HUES6 (cell line): Measurements from ENCODE around the gene RAB5IF.
"Not testable (repeated sequence)": the region's sequence is repeated elsewhere in the genome, so short reads cannot be mapped to it uniquely, and the experiment has no call there.

ENCODE experiments used
- H3K27ac ChIP-seq: 2 replicates; pipeline ENCODE4 v1.7.0; 2013; ENCODE audit warnings: low read depth, mild to moderate bottlenecking, low read length, inconsistent platforms
- H3K27me3 ChIP-seq: 2 replicates; pipeline ENCODE4 v1.6.1; 2013; ENCODE audit warnings: low read length; ENCODE audit not compliant: control insufficient read depth, insufficient read depth
- H3K36me3 ChIP-seq: 2 replicates; pipeline ENCODE4 v1.6.1; 2013; ENCODE audit warnings: low read length; ENCODE audit not compliant: control insufficient read depth, insufficient read depth
- H3K4me1 ChIP-seq: 2 replicates; pipeline ENCODE4 v1.6.1; 2013; ENCODE audit warnings: low read length; ENCODE audit not compliant: control insufficient read depth, insufficient read depth
- H3K4me3 ChIP-seq: 2 replicates; pipeline ENCODE4 v1.5.1; 2013; ENCODE audit warnings: low read depth, low read length
- H3K9ac ChIP-seq: one replicate; pipeline ENCODE4 v1.6.1; 2013; ENCODE audit warnings: mild to moderate bottlenecking, low read length
- H3K9me3 ChIP-seq: 2 replicates; pipeline ENCODE4 v1.6.1; 2013; ENCODE audit warnings: low read depth, low read length; ENCODE audit not compliant: control insufficient read depth, insufficient read depth

The RAB5IF gene

GRCh38 chr20:36632487-36633284 is 27.1 kb downstream of the RAB5IF start:
- Histone ChIP-seq H3K9ac (no peak overlapping the region), H3K9me3 (no peaks in the 10 kb centered on the region)

GRCh38 chr20:36633285-36633772 is 27.8 kb downstream of the RAB5IF start:
- Histone ChIP-seq H3K36me3 (no peaks in the 10 kb centered on the region), H3K27me3 (no peaks in the 10 kb centered on the region), H3K9me3 (no peaks in the 10 kb centered on the region), H3K4me3 (no peak overlapping the region), H3K9ac (no peak overlapping the region), H3K4me1 (no peaks in the 10 kb centered on the region), H3K27ac (no peak overlapping the region)

More at GRCh38 chr20:36632487-36633284, 27.1 kb downstream of the RAB5IF start:
- no peaks in the 10 kb centered on the region for H3K36me3 ChIP-seq
- H3K27ac ChIP-seq: no peak overlapping the region
- no peaks in the 10 kb centered on the region for H3K27me3 ChIP-seq
- H3K4me1 ChIP-seq: no peaks in the 10 kb centered on the region
- no peak overlapping the region for H3K4me3 ChIP-seq

- H3K9ac ChIP-seq: no peak overlapping the region
- no peaks in the 10 kb centered on the region for H3K36me3 ChIP-seq
- no peaks in the 10 kb centered on the region for H3K4me1 ChIP-seq
- H3K9me3 ChIP-seq: no peaks in the 10 kb centered on the region
- no peak overlapping the region for H3K4me3 ChIP-seq
- H3K27ac ChIP-seq: no peak overlapping the region
- no peaks in the 10 kb centered on the region for H3K27me3 ChIP-seq
These were observed 28.8 kb downstream of the RAB5IF start for GRCh38 chr20:36634342-36634741.

- H3K36me3 ChIP-seq, H3K4me1 ChIP-seq, H3K4me3 ChIP-seq, H3K27ac ChIP-seq, H3K27me3 ChIP-seq, H3K9ac ChIP-seq, H3K9me3 ChIP-seq: not testable (repeated sequence)
These were observed 33.4 kb downstream of the RAB5IF start for GRCh38 chr20:36638876-36639400.

GRCh38 chr20:36641506-36641843 is 35.9 kb downstream of the RAB5IF start:
- no peaks in the 10 kb centered on the region for H3K9me3 ChIP-seq
- peaks cover 13% of the 10 kb centered on the region for H3K4me1 ChIP-seq
- no peaks in the 10 kb centered on the region for H3K36me3 ChIP-seq
- H3K27me3 ChIP-seq: no peaks in the 10 kb centered on the region
- H3K9ac ChIP-seq: no peak overlapping the region
- H3K4me3 ChIP-seq: no peak overlapping the region
- no peak overlapping the region for H3K27ac ChIP-seq

- H3K36me3 ChIP-seq: no peaks in the 10 kb centered on the region
- no peaks in the 10 kb centered on the region for H3K27me3 ChIP-seq
- H3K9me3 ChIP-seq: no peaks in the 10 kb centered on the region
- H3K9ac ChIP-seq: no peak overlapping the region
- H3K4me1 ChIP-seq: peaks cover 18% of the 10 kb centered on the region
- no peak overlapping the region for H3K4me3 ChIP-seq
- no peak overlapping the region for H3K27ac ChIP-seq
These were observed 36.6 kb downstream of the RAB5IF start for GRCh38 chr20:36642136-36642535.

GRCh38 chr20:36644032-36644705 is 38.6 kb downstream of the RAB5IF start:
- Histone ChIP-seq H3K9ac (no peak overlapping the region), H3K36me3 (no peaks in the 10 kb centered on the region), H3K27ac (no peak overlapping the region), H3K9me3 (no peaks in the 10 kb centered on the region), H3K4me1 (peaks cover 22% of the 10 kb centered on the region), H3K4me3 (no peak overlapping the region), H3K27me3 (no peaks in the 10 kb centered on the region)

GRCh38 chr20:36644706-36645095 is 39.1 kb downstream of the RAB5IF start:
- H3K36me3 ChIP-seq: no peaks in the 10 kb centered on the region

GRCh38 chr20:36645353-36645752 is 39.8 kb downstream of the RAB5IF start:
- Histone ChIP-seq H3K27me3 (no peaks in the 10 kb centered on the region), H3K36me3 (no peaks in the 10 kb centered on the region), H3K4me3 (no peak overlapping the region), H3K27ac (no peak overlapping the region), H3K9me3 (no peaks in the 10 kb centered on the region), H3K9ac (no peak overlapping the region), H3K4me1 (peaks cover 22% of the 10 kb centered on the region)

More at GRCh38 chr20:36644706-36645095, 39.1 kb downstream of the RAB5IF start:
- H3K27me3 ChIP-seq: no peaks in the 10 kb centered on the region
- H3K27ac ChIP-seq: no peak overlapping the region
- peaks cover 22% of the 10 kb centered on the region for H3K4me1 ChIP-seq
- H3K9me3 ChIP-seq: no peaks in the 10 kb centered on the region
- H3K9ac ChIP-seq: no peak overlapping the region
- H3K4me3 ChIP-seq: no peak overlapping the region

GRCh38 chr20:36645998-36646397 is 40.4 kb downstream of the RAB5IF start, which contains the start of gene SLA2:
TSS of gene SLA2 (minus strand) at chr20:36646196. CDS start at chr20:36641335, 4,861 bp downstream.
- H3K27ac ChIP-seq: no peak within 1 kb of the TSS
- H3K27me3 ChIP-seq: no peaks in the 10 kb centered on the region
- no peak within 1 kb of the TSS for H3K4me3 ChIP-seq
- H3K9me3 ChIP-seq: no peaks in the 10 kb centered on the region
- no peaks in the 10 kb centered on the region for H3K36me3 ChIP-seq
- H3K9ac ChIP-seq: no peak within 1 kb of the TSS
- H3K4me1 ChIP-seq: peaks cover 22% of the 10 kb centered on the region

- H3K4me3 ChIP-seq: no peak overlapping the region
- peaks cover 22% of the 10 kb centered on the region for H3K4me1 ChIP-seq
- no peak overlapping the region for H3K27ac ChIP-seq
- no peaks in the 10 kb centered on the region for H3K36me3 ChIP-seq
- no peak overlapping the region for H3K9ac ChIP-seq
- H3K9me3 ChIP-seq: no peaks in the 10 kb centered on the region
- H3K27me3 ChIP-seq: no peaks in the 10 kb centered on the region
These were observed 41.1 kb downstream of the RAB5IF start for GRCh38 chr20:36646678-36647077.
